Lung (tissue), 12 donors: Measurements from ENCODE around the gene CLDN1. TPM values are rescaled to one million over a fixed set of nuclear protein-coding genes. Genes with fewer than 3 reads are reported as not detected.

Experiments used
- ATAC-seq: fragments of 200-7000 bp; cut with Tn5 transposase; one replicate; pipeline ENCODE4 v1.9.1; 2020; ENCODE audit warnings: moderate number of reproducible peaks; ENCODE audit not compliant: insufficient read depth, low FRiP score
- DNase-seq, 3 donors: peaks; one replicate each; pipeline ENCODE4 v3.0.0-alpha.2; 2013 to 2017
- H3K27ac ChIP-seq, 2 donors: one replicate each; pipeline ENCODE4 v1.5.1; 2013; ENCODE audit warnings: mild to moderate bottlenecking in 2 of 2, moderate library complexity in 2 of 2, control low read depth in 1 of 2, inconsistent platforms in 1 of 2, low read depth in 1 of 2, low read length in 1 of 2
- H3K27me3 ChIP-seq, 3 donors: one replicate each; pipeline ENCODE4 v1.5.1; 2013; ENCODE audit warnings: low read length in 2 of 3; ENCODE audit not compliant: control insufficient read depth in 3 of 3, insufficient read depth in 3 of 3
- H3K36me3 ChIP-seq, 4 donors: one replicate each; pipeline ENCODE4 v1.5.1; 2013; ENCODE audit warnings: low read length in 4 of 4, mild to moderate bottlenecking in 1 of 4, moderate library complexity in 1 of 4; ENCODE audit not compliant: control insufficient read depth in 4 of 4, insufficient read depth in 4 of 4
- H3K4me1 ChIP-seq, 5 donors: one replicate each; pipeline ENCODE4 v1.5.1; 2013; ENCODE audit warnings: low read length in 5 of 5, mild to moderate bottlenecking in 2 of 5, moderate library complexity in 1 of 5; ENCODE audit not compliant: control insufficient read depth in 5 of 5, insufficient read depth in 5 of 5
- H3K4me3 ChIP-seq: one replicate; pipeline ENCODE4 v1.5.1; 2013; ENCODE audit warnings: mild to moderate bottlenecking, control low read depth, moderate library complexity
- H3K9ac ChIP-seq, 2 donors: one replicate each; pipeline ENCODE4 v1.5.1; 2013; ENCODE audit warnings: low read length in 2 of 2, control low read depth in 1 of 2; ENCODE audit not compliant: insufficient read depth in 1 of 2
- H3K9me3 ChIP-seq, 4 donors: one replicate each; pipeline ENCODE4 v1.5.1; 2013; ENCODE audit warnings: low read length in 3 of 4, mild to moderate bottlenecking in 1 of 4, moderate library complexity in 1 of 4; ENCODE audit not compliant: control insufficient read depth in 4 of 4, insufficient read depth in 3 of 4
- CTCF ChIP-seq: IDR thresholded peaks from 2 replicates; pipeline ENCODE4 v1.5.1; 2012; ENCODE audit warnings: mild to moderate bottlenecking; ENCODE audit errors: control extremely low read depth, extremely low read depth
- WGBS, 2 donors: extraction: QIAGEN DNeasy Blood & Tissue Kit; methylation state at CpG; one replicate each; pipeline ENCODE4 v1.1.7; 2013; 5-methylcytosine and 5-hydroxymethylcytosine counted together
- polyA plus RNA-seq, 2 donors: library from polyadenylated mRNA; stranded (reverse); fragments of 200-250 nt; gene quantifications; one replicate each; pipeline ENCODE4 v1.2.1, GENCODE V29; 2013
- total RNA-seq, 2 donors: library from RNA; depleted of rRNA in 1 of 2; stranded (reverse); fragments of >200 nt in 1 of 2; gene quantifications; one replicate each; pipeline ENCODE4 v1.2.1, GENCODE V29; 2014 to 2021
- donor health status: control.
- donor health status: control.
- donor health status: Bipolar disorder and iron deficiency.
- donor health status: healthy.
- donor health status: DM: yes; HTN: yes; CAD: no.

CLDN1 gene
- total and polyA plus RNA-seq, 4 donors = 7.1 to 29.8 (median 13.4) TPM

- peak in 1 of 3 donors; percentile 44 for DNase-seq
- Histone ChIP-seq H3K9ac (no peak overlapping the region), H3K27ac (peak overlapping the region in 1 of 2 donors; percentile 50), H3K4me3 (no peak overlapping the region), H3K36me3 (no peaks in the 10 kb centered on the region), H3K27me3 (no peaks in the 10 kb centered on the region), H3K4me1 (peaks cover 0 to 12% (median 1%) of the 10 kb centered on the region in 5 donors), H3K9me3 (no peaks in the 10 kb centered on the region)
- TF ChIP-seq CTCF = no peak
- ATAC-seq = no peak
Observed at GRCh38 chr3:190338717-190339116, 16.5 kb upstream of the CLDN1 start.

- Histone ChIP-seq H3K27me3 (no peaks in the 10 kb centered on the region), H3K9me3 (no peaks in the 10 kb centered on the region), H3K36me3 (no peaks in the 10 kb centered on the region), H3K4me3 (no peak overlapping the region), H3K4me1 (peaks cover 0 to 12% (median 1%) of the 10 kb centered on the region in 5 donors), H3K9ac (no peak overlapping the region), H3K27ac (no peak overlapping the region)
- no peak for DNase-seq
- 93 to 94% methylated on average over 5 of the region's 5 CpGs for WGBS, 2 donors
- no peak for TF ChIP-seq CTCF
- no peak for ATAC-seq
Observed at GRCh38 chr3:190337301-190337700, 15.1 kb upstream of the CLDN1 start.

GRCh38 chr3:190336516-190337189 is 14.4 kb upstream of the CLDN1 start:
- H3K9me3 ChIP-seq = no peaks in the 10 kb centered on the region
- no peak overlapping the region for H3K4me3 ChIP-seq
- TF ChIP-seq CTCF = no peak
- H3K36me3 ChIP-seq = no peaks in the 10 kb centered on the region
- H3K4me1 ChIP-seq = peaks cover 0 to 12% (median 1%) of the 10 kb centered on the region in 5 donors
- H3K27ac ChIP-seq = no peak overlapping the region
- H3K9ac ChIP-seq = no peak overlapping the region
- ATAC-seq = no peak
- peak; percentile 19 to 70 (median 57) for DNase-seq
- 72 to 82% methylated on average over 3 of the region's 3 CpGs for WGBS, 2 donors
- no peaks in the 10 kb centered on the region for H3K27me3 ChIP-seq

- Histone ChIP-seq H3K4me3 (no peak overlapping the region), H3K9ac (no peak overlapping the region), H3K27ac (no peak overlapping the region), H3K4me1 (peaks cover 0 to 12% (median 1%) of the 10 kb centered on the region in 5 donors), H3K9me3 (no peaks in the 10 kb centered on the region), H3K36me3 (no peaks in the 10 kb centered on the region), H3K27me3 (no peaks in the 10 kb centered on the region)
- DNase-seq = no peak
- TF ChIP-seq CTCF = no peak
- WGBS, 2 donors = 59 to 72% methylated on average over 1 of the region's 1 CpG
- ATAC-seq = no peak
Observed at GRCh38 chr3:190333961-190334360, 11.7 kb upstream of the CLDN1 start.
